Astrocyte of the cerebellum (primary cell): Measurements from ENCODE around the gene MBOAT2.

Experiments
- DNase-seq: peaks from one replicate; pipeline ENCODE4 v3.0.0-alpha.2; 2011; ENCODE audit warnings: low read depth
- H3K4me3 ChIP-seq: 2 replicates; pipeline ENCODE4 v1.5.1; 2011; ENCODE audit warnings: mild to moderate bottlenecking, low read depth, low read length, moderate library complexity
- in situ Hi-C: cut with HindIII; loops from 2 replicates; pipeline ENCODE4 v1.10.0; 2017; ENCODE audit warnings: low sequenced_read_pairs
- TF ChIP-seq, protein P1 (sequence below): IDR thresholded peaks from 2 replicates; pipeline ENCODE4 v1.5.1; 2012; ENCODE audit warnings: low read length, low read depth, moderate library complexity, mild to moderate bottlenecking; ENCODE audit errors: missing control alignments

MBOAT2 gene

DNA sequence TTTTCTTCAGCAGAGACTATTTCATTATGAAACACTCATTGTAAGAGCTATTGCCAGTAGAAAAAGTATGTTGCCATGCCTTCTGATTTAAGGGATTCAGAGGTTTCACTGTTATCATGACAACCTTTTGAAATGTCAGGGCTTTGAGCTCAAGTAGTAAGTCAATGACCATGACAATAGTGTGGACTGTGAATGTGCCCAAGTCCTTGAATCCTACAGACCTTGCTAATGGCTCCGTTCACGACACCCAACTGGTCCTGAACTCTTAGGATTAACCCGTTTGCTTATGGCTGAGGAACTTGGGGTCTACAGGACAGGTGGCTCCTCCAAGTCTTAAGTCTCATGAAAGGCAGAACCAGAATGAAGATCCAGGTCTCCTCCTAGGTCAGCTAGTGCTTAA lies 148.5 kb downstream of the MBOAT2 start:
- H3K4me3 ChIP-seq = no peak overlapping the region
- TF ChIP-seq, protein P1, sequence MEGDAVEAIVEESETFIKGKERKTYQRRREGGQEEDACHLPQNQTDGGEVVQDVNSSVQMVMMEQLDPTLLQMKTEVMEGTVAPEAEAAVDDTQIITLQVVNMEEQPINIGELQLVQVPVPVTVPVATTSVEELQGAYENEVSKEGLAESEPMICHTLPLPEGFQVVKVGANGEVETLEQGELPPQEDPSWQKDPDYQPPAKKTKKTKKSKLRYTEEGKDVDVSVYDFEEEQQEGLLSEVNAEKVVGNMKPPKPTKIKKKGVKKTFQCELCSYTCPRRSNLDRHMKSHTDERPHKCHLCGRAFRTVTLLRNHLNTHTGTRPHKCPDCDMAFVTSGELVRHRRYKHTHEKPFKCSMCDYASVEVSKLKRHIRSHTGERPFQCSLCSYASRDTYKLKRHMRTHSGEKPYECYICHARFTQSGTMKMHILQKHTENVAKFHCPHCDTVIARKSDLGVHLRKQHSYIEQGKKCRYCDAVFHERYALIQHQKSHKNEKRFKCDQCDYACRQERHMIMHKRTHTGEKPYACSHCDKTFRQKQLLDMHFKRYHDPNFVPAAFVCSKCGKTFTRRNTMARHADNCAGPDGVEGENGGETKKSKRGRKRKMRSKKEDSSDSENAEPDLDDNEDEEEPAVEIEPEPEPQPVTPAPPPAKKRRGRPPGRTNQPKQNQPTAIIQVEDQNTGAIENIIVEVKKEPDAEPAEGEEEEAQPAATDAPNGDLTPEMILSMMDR = no peak
- in situ Hi-C loops = loop anchor here (25.0 kb wide), 1 partner anchor 507 kb away; no protein-coding TSS in a partner anchor
- DNase-seq = no peak

DNA sequence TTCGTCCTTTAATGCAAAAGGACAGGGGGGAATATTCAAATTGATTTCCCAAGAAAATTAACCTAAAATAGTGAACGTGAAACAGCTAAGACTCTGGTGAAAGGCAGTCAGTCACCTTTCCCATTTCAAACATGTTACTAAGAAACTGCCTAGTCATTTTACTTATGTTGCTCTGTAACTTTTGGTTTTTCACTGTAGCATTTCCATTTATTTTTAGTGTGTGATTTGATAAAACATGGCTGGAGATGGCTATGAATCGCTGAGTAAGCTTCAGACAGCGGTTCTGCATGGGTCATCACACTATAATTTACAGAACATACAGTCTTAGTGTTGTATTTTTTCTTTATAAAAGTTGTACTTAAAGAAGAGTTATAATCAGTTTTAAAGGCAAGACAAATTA lies 150.1 kb downstream of the MBOAT2 start:
- no peak overlapping the region for H3K4me3 ChIP-seq
- TF ChIP-seq, protein P1 = no peak
- in situ Hi-C loops = loop anchor here (25.0 kb wide), 1 partner anchor 509 kb away; no protein-coding TSS in a partner anchor
- no peak for DNase-seq

DNA sequence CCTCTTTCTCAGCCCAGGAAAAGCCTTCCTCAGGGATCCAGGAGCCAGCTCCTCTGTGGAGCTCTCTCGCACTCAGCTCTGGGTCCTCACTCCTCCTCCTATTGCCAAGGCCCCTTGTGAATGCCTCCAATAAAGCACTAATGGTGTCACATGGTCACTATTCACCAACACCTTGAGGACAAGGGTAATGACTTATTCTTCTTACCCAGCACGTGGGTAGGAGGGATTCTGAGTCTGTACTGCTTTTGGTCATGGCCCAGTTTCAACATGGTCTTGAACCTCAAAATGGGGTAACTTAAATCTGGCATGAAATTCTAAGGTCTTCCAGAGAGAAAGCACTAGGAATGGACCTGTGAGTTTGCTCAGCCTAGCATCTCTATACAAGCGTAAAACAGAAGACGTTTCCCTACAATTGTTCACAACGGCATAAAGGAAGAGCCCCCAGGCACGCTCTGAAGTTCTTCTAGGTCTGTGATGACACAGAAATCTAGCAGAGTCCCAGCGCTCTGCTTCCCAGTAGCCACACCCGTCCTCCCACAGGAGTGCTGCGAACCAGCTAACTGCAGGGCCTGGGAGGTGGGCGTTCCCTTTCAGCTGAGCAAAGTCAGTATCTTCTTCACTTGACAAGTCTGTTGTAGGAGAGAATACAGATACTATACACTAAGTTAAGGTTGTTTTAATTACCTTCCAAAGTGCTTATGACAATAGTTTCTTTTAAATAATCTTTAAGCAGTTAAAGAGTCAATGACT lies 151.5 kb downstream of the MBOAT2 start:
- no peak overlapping the region for H3K4me3 ChIP-seq
- in situ Hi-C loops = loop anchor here (25.0 kb wide), 1 partner anchor 510 kb away; no protein-coding TSS in a partner anchor
- no peak for DNase-seq
- TF ChIP-seq, protein P1 = no peak

DNA sequence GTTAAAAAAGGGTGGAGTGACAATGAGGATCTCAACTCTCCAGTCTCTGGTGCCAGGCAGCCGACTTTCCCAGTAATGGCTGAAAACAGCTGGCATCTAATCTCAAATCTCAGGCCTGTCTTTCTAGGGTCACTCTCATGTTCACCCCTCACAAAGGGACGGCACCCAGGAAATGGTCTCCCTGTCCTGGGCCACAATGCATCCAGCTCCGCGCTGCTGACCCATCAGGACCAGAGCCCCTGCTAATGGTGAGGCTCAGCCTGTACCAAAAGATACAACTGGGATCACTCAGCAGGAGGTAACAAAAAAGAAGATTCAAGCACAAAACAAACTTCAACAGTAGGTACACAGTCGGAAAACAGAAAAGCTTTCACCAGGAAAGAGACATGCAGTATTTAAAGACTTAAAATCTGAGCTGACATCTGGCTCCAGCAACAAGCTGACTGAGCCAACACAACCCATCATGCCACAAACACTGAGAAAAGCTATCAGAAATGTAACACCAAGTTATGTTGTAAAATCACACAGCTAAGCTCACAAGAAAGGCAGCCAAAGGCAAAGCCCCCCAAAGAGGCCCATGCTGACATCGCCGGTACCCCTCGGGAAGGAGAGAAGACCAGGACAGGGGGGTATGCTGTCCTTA lies 152.5 kb downstream of the MBOAT2 start:
- no peak for DNase-seq
- in situ Hi-C loops = loop anchor here (25.0 kb wide), 1 partner anchor 511 kb away; no protein-coding TSS in a partner anchor
- TF ChIP-seq, protein P1 = no peak
- H3K4me3 ChIP-seq = no peak overlapping the region

DNA sequence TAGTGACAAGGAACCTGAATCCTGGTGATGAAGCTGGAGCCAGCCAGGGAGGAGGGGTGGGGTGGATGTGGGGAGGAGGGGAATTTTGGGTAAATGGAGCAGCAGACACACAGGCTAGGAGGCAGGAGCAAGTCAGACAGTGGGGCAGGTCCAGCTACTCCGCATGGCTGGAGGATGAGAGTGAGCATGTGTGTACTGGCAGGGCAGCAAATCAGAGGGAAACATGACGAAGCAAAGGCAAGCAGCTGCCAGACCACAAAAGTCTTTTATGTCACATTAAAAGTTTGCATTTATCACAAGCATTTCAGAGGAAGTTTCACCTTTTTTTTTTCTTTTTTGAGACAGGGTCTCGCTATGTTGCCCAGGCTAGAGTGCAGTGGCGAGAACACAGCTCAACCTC lies 154.2 kb downstream of the MBOAT2 start:
- in situ Hi-C loops = no loop called here
- TF ChIP-seq, protein P1 = no peak
- no peak overlapping the region for H3K4me3 ChIP-seq
- peak; percentile 28 for DNase-seq

DNA sequence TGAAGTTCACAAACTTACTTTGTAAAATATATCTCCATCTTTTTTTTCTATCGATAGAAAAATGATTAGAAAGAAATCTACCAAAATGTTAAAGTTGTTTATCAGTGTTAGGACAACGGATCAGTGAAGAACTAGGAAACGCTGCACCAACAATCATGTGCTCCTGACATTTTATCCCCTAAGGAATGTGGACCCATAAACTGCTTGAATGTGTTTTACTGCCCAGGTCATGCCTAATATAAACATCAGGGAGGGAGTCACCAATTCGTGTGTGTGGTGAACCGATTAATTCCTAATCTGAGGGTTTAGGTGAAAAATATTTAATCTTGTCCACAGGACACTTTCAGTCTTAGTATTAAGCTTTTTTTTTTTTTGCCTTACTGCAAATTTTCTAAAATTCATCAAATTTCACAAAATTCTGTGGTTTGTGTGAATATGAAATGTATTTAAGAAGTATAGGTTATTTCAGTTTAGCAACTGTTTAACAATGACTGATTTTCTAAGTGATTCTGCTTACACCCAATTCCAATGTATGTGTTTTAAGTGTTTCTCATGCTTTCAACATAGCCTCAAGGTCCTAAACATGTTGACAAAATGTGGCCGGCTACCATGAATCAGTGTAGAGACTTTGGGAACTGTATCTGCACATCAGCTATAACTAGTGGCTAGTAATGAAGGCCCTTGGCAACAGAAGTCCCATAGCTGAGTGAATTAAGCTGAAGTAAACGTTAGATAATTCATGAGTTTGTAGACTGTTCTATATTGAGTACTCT lies 155.0 kb downstream of the MBOAT2 start:
- DNase-seq = no peak
- in situ Hi-C loops = no loop called here
- H3K4me3 ChIP-seq = no peak overlapping the region
- TF ChIP-seq, protein P1 = no peak
